SJSA1 (cell line): ENCODE results near the gene PTGS2. TPM values are rescaled to one million over a fixed set of nuclear protein-coding genes. Genes with fewer than 3 reads are reported as not detected.

Experiments used
- total RNA-seq: library from RNA; depleted of rRNA; stranded (reverse); fragments of >200 nt; shearing (Covaris generic); gene quantifications from 2 replicates; pipeline ENCODE4 v1.2.3, GENCODE V29; 2014; rRNA removed

The PTGS2 gene
- total RNA-seq, 1 experiment from 2014 or later = 0.13 TPM

Other genes starting within 250 kb of the PTGS2 start
- gene PDC, start 219.3 kb downstream of the PTGS2 start, total RNA-seq = not detected in 2 replicates
- gene PLA2G4A, start 148.5 kb upstream of the PTGS2 start, total RNA-seq = 0.39 TPM in 1 of 2 replicates, not detected in the other